Measurements from ENCODE around the gene DIAPH2.

GRCh38 chrX:96997196-96997595 is 312.6 kb downstream of the DIAPH2 start:
- TF ChIP-seq CTCF (IDR thresholded peaks at IDR 0.05) (no peak), POLR2A (IDR thresholded peaks at IDR 0.05) (no peak), EP300 (IDR thresholded peaks at IDR 0.05) (no peak)
